IMR-90 (cell line): ENCODE data around the gene GGTLC2. TPM values are rescaled to one million over a fixed set of nuclear protein-coding genes. Genes with fewer than 3 reads are reported as not detected.

Experiments
- ATAC-seq: fragments of 200-7000 bp; cut with Tn5 transposase; 2 replicates; pipeline ENCODE4 v1.9.1; 2020; ENCODE audit warnings: low read depth, mild to moderate bottlenecking, moderate library complexity
- BruUV-seq: library from RNA; stranded (reverse); fragments of 400-500 nt; replicated peaks from 2 replicates; lab custom pipeline; 2021; lab: Mats Ljungman, UMichigan
- CTCF ChIA-PET: fragments of 300-600 bp; formaldehyde crosslinking; extraction: SDS; loops from one replicate; lab custom pipeline; 2021; ENCODE audit warnings: antibody characterized with exemption; lab: Yijun Ruan, JAX
- POLR2A ChIA-PET: fragments of 300-600 bp; sonication (Branson Sonifier 250); formaldehyde crosslinking; loops from one replicate; lab custom pipeline; 2022; ENCODE audit warnings: antibody characterized with exemption; ENCODE audit not compliant: unreplicated experiment; lab: Charles Lee
- DNase-seq: peaks from one replicate; pipeline ENCODE4 v3.0.0; 2013
- H2AFZ ChIP-seq: replicated peaks from 2 replicates; pipeline ENCODE3; 2013; ENCODE audit warnings: low read length, mild to moderate bottlenecking; ENCODE audit not compliant: poor library complexity
- H2AK5ac ChIP-seq: 2 replicates; pipeline ENCODE4 v1.6.1; 2013; ENCODE audit warnings: low read depth, low read length, inconsistent platforms
- H2AK9ac ChIP-seq: replicated peaks from 2 replicates; pipeline ENCODE3; 2013; ENCODE audit warnings: mild to moderate bottlenecking, low read depth, low read length, moderate library complexity; ENCODE audit not compliant: poor library complexity
- H2BK120ac ChIP-seq: 2 replicates; pipeline ENCODE4 v1.6.1; 2013; ENCODE audit warnings: low read depth, low read length, inconsistent platforms
- H2BK15ac ChIP-seq: 3 replicates; pipeline ENCODE4 v1.6.1; 2013; ENCODE audit warnings: low read depth, low read length, inconsistent platforms
- H2BK20ac ChIP-seq: 2 replicates; pipeline ENCODE4 v1.6.1; 2013; ENCODE audit warnings: low read depth, mild to moderate bottlenecking, inconsistent platforms, low read length, moderate library complexity
- H2BK5ac ChIP-seq: 2 replicates; pipeline ENCODE4 v1.6.1; 2013; ENCODE audit warnings: mild to moderate bottlenecking, low read depth, low read length, inconsistent platforms; ENCODE audit not compliant: poor library complexity, severe bottlenecking
- H3K14ac ChIP-seq: replicated peaks from 2 replicates; pipeline ENCODE4 v1.6.1; 2013; ENCODE audit warnings: low read depth, low read length, inconsistent platforms
- H3K18ac ChIP-seq: 2 replicates; pipeline ENCODE4 v1.6.1; 2013; ENCODE audit warnings: low read depth, low read length, control low read depth
- H3K23ac ChIP-seq: 2 replicates; pipeline ENCODE4 v1.6.1; 2013; ENCODE audit warnings: low read depth, low read length, inconsistent platforms
- H3K27ac ChIP-seq: 2 replicates; pipeline ENCODE4 v1.5.1; 2013; ENCODE audit warnings: mild to moderate bottlenecking, control low read depth, low read length; ENCODE audit not compliant: insufficient read depth
- H3K27me3 ChIP-seq: 2 replicates; pipeline ENCODE4 v1.6.1; 2013; ENCODE audit warnings: low read length; ENCODE audit not compliant: control insufficient read depth, insufficient read depth
- H3K36me3 ChIP-seq: 2 replicates; pipeline ENCODE4 v1.6.1; 2013; ENCODE audit warnings: low read length, mixed read lengths; ENCODE audit not compliant: control insufficient read depth, insufficient read depth
- H3K4ac ChIP-seq: 2 replicates; pipeline ENCODE4 v1.6.1; 2013; ENCODE audit warnings: low read depth, low read length, inconsistent platforms
- H3K4me1 ChIP-seq: 2 replicates; pipeline ENCODE4 v1.6.1; 2013; ENCODE audit warnings: low read length, mixed read lengths; ENCODE audit not compliant: control insufficient read depth, insufficient read depth
- H3K4me2 ChIP-seq: 2 replicates; pipeline ENCODE4 v1.6.1; 2013; ENCODE audit warnings: low read depth, mild to moderate bottlenecking, control low read depth, low read length, moderate library complexity
- H3K4me3 ChIP-seq: 2 replicates; pipeline ENCODE4 v1.5.1; 2013; ENCODE audit warnings: low read depth, mild to moderate bottlenecking, control low read depth, low read length, moderate library complexity; ENCODE audit not compliant: insufficient read depth
- H3K56ac ChIP-seq: 2 replicates; pipeline ENCODE4 v1.6.1; 2013; ENCODE audit warnings: low read length, inconsistent platforms; ENCODE audit not compliant: insufficient read depth; ENCODE audit errors: extremely low read depth
- H3K79me1 ChIP-seq, 2 experiments: 2 replicates each; pipeline ENCODE4 v1.6.1; 2013; ENCODE audit warnings: low read length in 2 of 2, inconsistent platforms in 1 of 2, low read depth in 1 of 2
- H3K9ac ChIP-seq: 2 replicates; pipeline ENCODE4 v1.6.1; 2013; ENCODE audit warnings: low read depth, low read length, control low read depth
- H3K9me1 ChIP-seq: 2 replicates; pipeline ENCODE4 v1.6.1; 2013; ENCODE audit warnings: low read length, inconsistent platforms; ENCODE audit not compliant: insufficient read depth
- H3K9me3 ChIP-seq: 2 replicates; pipeline ENCODE4 v1.6.1; 2013; ENCODE audit warnings: low read length; ENCODE audit not compliant: control insufficient read depth, insufficient read depth
- H4K20me1 ChIP-seq: 2 replicates; pipeline ENCODE4 v1.6.1; 2013; ENCODE audit warnings: low read length, inconsistent platforms; ENCODE audit not compliant: insufficient read depth
- H4K5ac ChIP-seq: 2 replicates; pipeline ENCODE4 v1.6.1; 2013; ENCODE audit warnings: mild to moderate bottlenecking, low read depth, low read length, control low read depth
- H4K8ac ChIP-seq, 2 experiments: 2 replicates each; pipeline ENCODE4 v1.6.1; 2013; ENCODE audit warnings: low read depth in 2 of 2, low read length in 2 of 2, control low read depth in 1 of 2, inconsistent platforms in 1 of 2
- H4K91ac ChIP-seq: 2 replicates; pipeline ENCODE4 v1.6.1; 2013; ENCODE audit warnings: low read depth, low read length, inconsistent platforms; ENCODE audit not compliant: insufficient read depth
- CTCF ChIP-seq: conservative IDR thresholded peaks from 2 replicates; pipeline ENCODE4 v1.5.1; 2012; ENCODE audit warnings: mild to moderate bottlenecking, low read depth, low read length, improper control_type of control experiment
- SMC3 ChIP-seq: fragments of 150-350 bp; IDR thresholded peaks from 2 replicates; pipeline ENCODE4 v1.6.1; 2016; ENCODE audit warnings: low read depth, mild to moderate bottlenecking, antibody characterized with exemption, low read length, moderate library complexity
- WGBS, 2 experiments: methylation state at CpG; one replicate each; pipeline versions ENCODE4 v1.1.5 to v1.1.7; 2013; ENCODE audit warnings: missing lambda C conversion rate in 2 of 2; ENCODE audit not compliant: insufficient read length in 1 of 2; ENCODE audit errors: extremely low coverage in 2 of 2; 5-methylcytosine and 5-hydroxymethylcytosine counted together
- dilution Hi-C: fragments of 300-500 bp; cut with HindIII; formaldehyde crosslinking; loops from one replicate; pipeline ENCODE4 v1.14.3; 2018; ENCODE audit warnings: low sequenced_read_pairs; ENCODE audit not compliant: unreplicated experiment
- in situ Hi-C: fragments of 300-500 bp; cut with MboI; formaldehyde crosslinking; loops from 3 replicates; pipeline ENCODE4 v1.14.3; 2019; ENCODE audit warnings: low sequenced_read_pairs, inconsistent platforms, mixed read lengths
- intact Hi-C: fragments of 100-400 bp; cut with micrococcal nuclease; formaldehyde crosslinking; loops from 2 replicates; pipeline ENCODE4 v1.10.0; 2022
- polyA plus RNA-seq, 3 experiments: library from polyadenylated mRNA; depleted of rRNA; stranded (reverse); fragments of >200 nt; gene quantifications; 2 replicates each; pipeline ENCODE4 v1.2.3, GENCODE V29; 2012; ENCODE audit warnings: low replicate concordance in 1 of 3
- total RNA-seq: library from RNA; depleted of rRNA; stranded (reverse); fragments of >200 nt; gene quantifications from 2 replicates; pipeline ENCODE4 v1.2.3, GENCODE V29; 2012

GGTLC2 gene
- total and polyA plus RNA-seq, 2 of the 4 experiments (the other 2 are of a cell fraction), result 0.09 TPM; not detected in 1

GRCh38 chr22:22692707-22693530 is 48.5 kb downstream of the GGTLC2 start:
- Histone ChIP-seq H3K9me1 (no peaks in the 10 kb centered on the region; the same call in 1 of the 2 replicates), H3K36me3 (no peaks in the 10 kb centered on the region), H2AK5ac (no peak overlapping the region), H2AFZ (peak overlapping the region; percentile 80), H3K23ac (no peak overlapping the region), H4K91ac (peak overlapping the region; percentile 56; the same call in 1 of the 2 replicates), H3K79me1 (no peaks in the 10 kb centered on the region), H3K4me2 (no peak overlapping the region), H2BK20ac (peak overlapping the region; percentile 10; the same call in 1 of the 2 replicates), H4K5ac (no peak overlapping the region), H3K4me3 (no peak overlapping the region), H3K14ac (no peak overlapping the region), H3K4ac (peak overlapping the region; percentile 69; the same call in 1 of the 2 replicates), H3K27me3 (no peaks in the 10 kb centered on the region; the same call in none of the 2 replicates), H3K9me3 (no peaks in the 10 kb centered on the region), H3K27ac (no peak overlapping the region), H2BK120ac (peak overlapping the region; percentile 84; the same call in 1 of the 2 replicates), H3K56ac (no peak overlapping the region), H3K9ac (no peak overlapping the region), H2AK9ac (no peak overlapping the region), H4K8ac (no peak overlapping the region), H4K20me1 (no peaks in the 10 kb centered on the region), H2BK15ac (no peak overlapping the region), H3K4me1 (peaks cover 5% of the 10 kb centered on the region), H2BK5ac (no peak overlapping the region), H3K18ac (no peak overlapping the region)
- no TSS peak for BruUV-seq
- in situ Hi-C loops, result no loop called here
- CTCF ChIA-PET, result no interaction called here
- peak; percentile 33 for TF ChIP-seq CTCF
- no peak for TF ChIP-seq SMC3
- ATAC-seq (peak; percentile 54), DNase-seq (peak; percentile 57)
- intact Hi-C loops, result no loop called here
- dilution Hi-C loops, result no loop called here
- WGBS, 2 experiments, result 10% methylated on average over 2 of the region's 8 CpGs; no CpG with 5 or more reads in 1 of the 2 experiments
- POLR2A ChIA-PET, result no interaction called here
